ENCODE results near the gene MADD. TPM values are rescaled to one million over a fixed set of nuclear protein-coding genes. Genes with fewer than 3 reads are reported as not detected.

MADD gene
- total RNA-seq (2014; rRNA removed; shearing (Covaris generic)), result 30.4 and 36.3 TPM in 2 replicates

DNA sequence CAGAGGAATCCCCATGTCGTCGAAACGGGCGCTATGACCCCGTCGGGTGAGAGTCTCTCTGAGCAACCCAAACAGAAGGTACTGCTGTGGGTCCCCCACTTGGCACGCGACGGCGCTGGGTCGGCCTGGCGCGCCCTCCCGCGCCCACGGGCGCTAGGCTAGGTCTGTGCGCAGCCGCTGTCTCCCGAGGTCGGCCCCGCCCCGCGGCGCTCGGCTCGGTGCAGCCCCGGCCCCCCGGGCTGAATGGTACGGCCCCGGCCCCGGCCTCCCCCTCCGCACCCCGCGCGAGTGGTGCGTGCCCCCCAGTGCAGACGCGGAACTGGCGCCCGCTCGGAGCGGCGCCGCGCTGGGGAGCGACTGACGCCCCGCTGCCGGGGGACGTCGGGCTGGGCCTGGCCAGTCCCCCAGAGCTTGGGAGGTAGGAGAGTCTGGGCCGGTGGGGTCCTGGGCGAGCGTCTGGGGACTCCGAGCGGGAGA, at the start of gene MADD:
Gene MADD (plus strand): TSS at position 305 of the 477 bp plus-strand sequence.

DNA sequence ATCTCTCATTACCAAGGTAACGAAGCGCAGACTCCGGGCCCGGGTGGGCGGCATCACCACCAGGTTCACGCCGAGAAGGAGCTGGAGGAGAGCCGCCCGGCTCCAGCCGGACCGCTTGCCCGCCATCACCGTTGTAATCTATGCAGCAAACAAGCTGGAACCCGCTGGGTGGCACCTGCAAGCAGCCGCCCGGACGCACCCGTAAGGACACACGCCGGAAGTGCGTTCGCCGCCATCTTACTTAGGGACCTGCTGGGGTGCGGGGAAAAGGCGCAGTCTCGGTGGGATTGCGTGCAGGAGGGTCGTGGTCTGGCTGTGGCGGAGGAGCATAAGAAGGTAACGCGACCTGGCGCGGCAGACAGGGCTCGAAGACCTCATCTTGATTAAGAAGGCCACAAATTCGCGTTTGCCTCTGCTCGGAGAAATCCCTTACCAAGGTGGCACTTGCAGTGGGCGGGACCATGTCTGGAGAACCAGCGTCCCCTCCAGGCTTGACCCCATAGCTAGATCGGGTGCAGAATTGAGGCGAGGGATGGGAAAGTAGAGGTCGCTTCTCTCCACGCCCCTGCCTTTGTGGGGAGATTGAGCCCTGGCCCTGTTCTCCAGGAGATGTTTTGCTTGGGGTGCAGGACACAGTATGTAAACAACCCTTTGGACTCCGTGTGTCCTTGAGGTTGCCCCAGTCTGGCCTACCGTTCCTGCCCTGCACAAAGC, 21.1 kb upstream of the MADD start, which contains the start of gene ACP2:
Gene ACP2 (minus strand): TSS at position 151 of the 714 bp plus-strand sequence. CDS start 25 bp downstream, at position 126.

DNA sequence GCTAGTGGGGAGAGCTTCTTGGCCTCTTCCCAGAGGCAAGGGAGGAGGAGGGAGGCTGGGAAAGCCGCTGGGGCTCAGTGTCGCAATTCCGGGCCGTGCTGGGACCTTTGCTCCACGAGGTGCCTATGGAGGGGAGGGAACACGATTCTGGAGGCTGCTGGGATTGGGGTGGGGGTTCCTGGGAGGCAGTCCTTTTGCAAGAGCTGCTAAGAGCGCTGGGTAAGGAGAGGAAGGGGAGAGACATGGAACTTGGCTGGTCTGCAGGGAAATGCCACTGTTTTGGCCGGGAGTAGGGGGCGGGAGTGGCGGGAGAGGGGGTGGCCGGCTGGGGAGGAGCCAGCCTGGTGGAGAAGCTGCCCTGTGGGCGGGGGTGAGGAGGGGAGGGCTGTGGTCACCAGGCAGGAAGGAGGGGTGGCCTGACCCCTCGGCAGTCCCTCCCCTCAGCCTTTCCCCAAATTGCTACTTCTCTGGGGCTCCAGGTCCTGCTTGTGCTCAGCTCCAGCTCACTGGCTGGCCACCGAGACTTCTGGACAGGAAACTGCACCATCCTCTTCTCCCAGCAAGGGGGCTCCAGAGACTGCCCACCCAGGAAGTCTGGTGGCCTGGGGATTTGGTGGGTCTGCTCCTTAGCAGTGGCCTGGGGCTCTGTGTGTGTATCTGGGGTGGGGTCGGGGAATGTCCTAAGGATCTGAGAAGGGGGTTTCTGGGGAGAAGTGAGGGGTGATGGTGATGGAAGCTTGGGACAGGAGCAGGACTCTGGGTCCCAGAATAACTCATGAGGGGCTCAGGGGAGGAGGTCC, 12.2 kb upstream of the MADD start, which contains the start of gene NR1H3:
Gene NR1H3 (plus strand): TSS at position 480 of the 800 bp plus-strand sequence. CDS start 1,221 bp downstream, outside the sequence.

GRCh38 chr11:47352556-47352955, 82.6 kb downstream of the MADD start, which contains the start of gene MYBPC3:
Gene MYBPC3 (minus strand): TSS chr11:47352702. CDS start chr11:47352647, 55 bp downstream.

DNA sequence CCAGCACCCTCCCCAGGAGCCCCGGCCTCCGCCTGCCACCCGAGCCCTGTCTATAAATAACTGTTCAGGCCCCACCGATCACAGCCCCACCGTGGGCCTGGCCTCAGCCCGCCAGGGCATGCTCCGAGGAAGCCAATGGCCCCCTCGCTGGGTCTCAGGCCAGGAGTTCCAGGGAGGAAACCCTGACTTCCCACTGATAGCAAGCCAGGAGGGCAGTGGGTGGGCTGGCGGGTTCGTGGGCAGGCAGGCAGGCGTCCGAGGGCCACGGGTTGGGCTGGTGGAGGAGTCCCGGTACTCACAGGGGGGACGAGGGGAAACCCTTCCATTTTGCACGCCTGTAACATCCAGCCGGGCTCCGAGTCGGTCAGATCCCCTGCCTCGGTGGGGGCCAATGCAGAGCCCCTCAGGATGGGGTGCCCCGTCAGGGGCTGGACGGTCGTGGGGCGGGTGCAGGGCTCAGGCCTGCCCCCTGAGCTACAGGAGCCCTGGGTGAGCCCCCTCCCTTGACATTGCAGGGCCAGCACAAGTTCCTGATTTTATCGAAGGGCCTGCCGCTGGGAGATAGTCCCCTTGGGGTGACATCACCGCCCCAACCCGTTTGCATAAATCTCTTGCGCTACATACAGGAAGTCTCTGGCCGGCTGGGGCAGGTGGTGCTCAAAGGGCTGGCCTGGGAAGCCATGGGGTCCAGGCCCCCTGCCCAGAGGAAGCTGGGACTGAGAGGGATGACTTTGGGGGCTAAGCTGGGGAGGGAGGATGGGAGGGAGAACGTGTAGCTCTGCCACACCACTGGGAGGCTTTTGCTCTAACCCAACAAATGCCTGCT, 108.3 kb downstream of the MADD start, which contains the start of gene SPI1:
Gene SPI1 (minus strand): TSS at position 538 of the 826 bp plus-strand sequence. CDS start 194 bp downstream, at position 344.

Other genes starting within 250 kb of the MADD start
- 106 and 145 TPM in 2 replicates for gene ARFGAP2, start 93.3 kb upstream of the MADD start, total RNA-seq (2014; rRNA removed; shearing (Covaris generic))
- gene PACSIN3, start 83.7 kb upstream of the MADD start, total RNA-seq (2014; rRNA removed; shearing (Covaris generic)), result 131 and 144 TPM in 2 replicates
- gene DDB2, start 55.2 kb upstream of the MADD start, total RNA-seq (2014; rRNA removed; shearing (Covaris generic)), result 58.4 and 73.0 TPM in 2 replicates
- gene ACP2, start 21.3 kb upstream of the MADD start, total RNA-seq (2014; rRNA removed; shearing (Covaris generic)), result 28.7 and 31.6 TPM in 2 replicates
- gene NR1H3, start 12.1 kb upstream of the MADD start, total RNA-seq (2014; rRNA removed; shearing (Covaris generic)), result 27.0 and 32.1 TPM in 2 replicates
- gene MYBPC3, start 82.6 kb downstream of the MADD start, total RNA-seq (2014; rRNA removed; shearing (Covaris generic)), result not detected in 2 replicates
- not detected in 2 replicates for gene SPI1, start 108.4 kb downstream of the MADD start, total RNA-seq (2014; rRNA removed; shearing (Covaris generic))
- gene SLC39A13, start 138.5 kb downstream of the MADD start, total RNA-seq (2014; rRNA removed; shearing (Covaris generic)), result 48.1 and 53.2 TPM in 2 replicates
- 263 and 283 TPM in 2 replicates for gene PSMC3, start 156.3 kb downstream of the MADD start, total RNA-seq (2014; rRNA removed; shearing (Covaris generic))
- 0.11 TPM in 1 of 2 replicates, not detected in the other for gene RAPSN, start 179.0 kb downstream of the MADD start, total RNA-seq (2014; rRNA removed; shearing (Covaris generic))